ENCODE measurements around the gene NFKB2.

GRCh38 chr10:102424145-102424544 is 28.6 kb downstream of the NFKB2 start:
- no peak for TF ChIP-seq EZH2 (IDR thresholded peaks at IDR 0.05; ENCODE audit: insufficient read depth, low read length)
- TF ChIP-seq, protein P1, sequence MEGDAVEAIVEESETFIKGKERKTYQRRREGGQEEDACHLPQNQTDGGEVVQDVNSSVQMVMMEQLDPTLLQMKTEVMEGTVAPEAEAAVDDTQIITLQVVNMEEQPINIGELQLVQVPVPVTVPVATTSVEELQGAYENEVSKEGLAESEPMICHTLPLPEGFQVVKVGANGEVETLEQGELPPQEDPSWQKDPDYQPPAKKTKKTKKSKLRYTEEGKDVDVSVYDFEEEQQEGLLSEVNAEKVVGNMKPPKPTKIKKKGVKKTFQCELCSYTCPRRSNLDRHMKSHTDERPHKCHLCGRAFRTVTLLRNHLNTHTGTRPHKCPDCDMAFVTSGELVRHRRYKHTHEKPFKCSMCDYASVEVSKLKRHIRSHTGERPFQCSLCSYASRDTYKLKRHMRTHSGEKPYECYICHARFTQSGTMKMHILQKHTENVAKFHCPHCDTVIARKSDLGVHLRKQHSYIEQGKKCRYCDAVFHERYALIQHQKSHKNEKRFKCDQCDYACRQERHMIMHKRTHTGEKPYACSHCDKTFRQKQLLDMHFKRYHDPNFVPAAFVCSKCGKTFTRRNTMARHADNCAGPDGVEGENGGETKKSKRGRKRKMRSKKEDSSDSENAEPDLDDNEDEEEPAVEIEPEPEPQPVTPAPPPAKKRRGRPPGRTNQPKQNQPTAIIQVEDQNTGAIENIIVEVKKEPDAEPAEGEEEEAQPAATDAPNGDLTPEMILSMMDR (IDR thresholded peaks at IDR 0.05; ENCODE audit: insufficient read depth, low read depth, low read length): no peak

Measured in astrocyte (in vitro differentiated cells and primary cell).